ENCODE results near the gene ZNF629.

ZNF629 gene

DNA sequence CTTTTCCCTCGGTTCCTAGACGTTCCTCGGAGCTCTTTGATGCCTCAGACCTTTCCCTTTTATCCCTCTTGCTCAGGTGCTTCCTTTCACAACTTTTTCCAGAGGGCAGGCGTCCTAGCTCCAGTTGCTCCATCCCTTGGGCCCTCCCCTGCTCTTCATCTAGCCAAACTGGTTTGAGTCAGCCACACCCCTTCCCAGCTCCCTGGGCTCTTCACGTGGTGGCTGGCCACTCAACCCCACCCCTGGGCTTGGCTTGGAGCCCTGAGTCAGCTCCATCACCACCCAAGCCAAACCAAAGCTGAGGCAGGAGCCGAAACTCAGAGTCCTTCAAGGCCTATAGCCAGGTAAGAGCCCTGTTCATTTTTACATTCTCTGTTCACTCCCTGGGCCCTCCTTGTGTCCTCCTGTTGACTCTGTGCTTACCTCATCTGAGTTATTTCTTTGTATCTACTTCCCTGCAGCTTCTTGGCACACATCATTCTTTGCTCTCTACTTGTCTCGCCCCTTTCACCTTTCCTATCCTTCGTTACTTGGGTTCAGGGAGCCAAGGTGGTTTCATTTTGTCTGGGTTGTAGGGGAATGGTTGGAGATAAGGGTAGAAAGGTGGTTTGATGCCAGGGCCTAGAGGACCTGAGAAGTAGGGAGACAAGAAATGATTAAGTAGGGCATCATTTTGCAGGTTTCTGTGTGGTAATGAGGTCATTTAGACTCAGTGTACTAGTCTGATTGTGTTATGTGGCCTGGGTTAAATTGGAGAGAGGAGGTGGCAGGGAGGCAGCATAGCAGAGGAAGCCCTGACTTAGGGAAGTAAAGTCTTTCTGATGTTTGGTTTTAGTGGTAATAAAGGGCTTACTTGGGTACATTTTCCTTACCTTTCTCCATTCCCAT, 46.4 kb downstream of the ZNF629 start:
- Mint-ChIP-seq H3K4me3 (peak overlapping the region in 1 of 2 donors; percentile 43), H3K36me3 (peaks cover 42 to 67% of the 10 kb centered on the region in 2 donors)
- ATAC-seq (replicated peaks): no peak

DNA sequence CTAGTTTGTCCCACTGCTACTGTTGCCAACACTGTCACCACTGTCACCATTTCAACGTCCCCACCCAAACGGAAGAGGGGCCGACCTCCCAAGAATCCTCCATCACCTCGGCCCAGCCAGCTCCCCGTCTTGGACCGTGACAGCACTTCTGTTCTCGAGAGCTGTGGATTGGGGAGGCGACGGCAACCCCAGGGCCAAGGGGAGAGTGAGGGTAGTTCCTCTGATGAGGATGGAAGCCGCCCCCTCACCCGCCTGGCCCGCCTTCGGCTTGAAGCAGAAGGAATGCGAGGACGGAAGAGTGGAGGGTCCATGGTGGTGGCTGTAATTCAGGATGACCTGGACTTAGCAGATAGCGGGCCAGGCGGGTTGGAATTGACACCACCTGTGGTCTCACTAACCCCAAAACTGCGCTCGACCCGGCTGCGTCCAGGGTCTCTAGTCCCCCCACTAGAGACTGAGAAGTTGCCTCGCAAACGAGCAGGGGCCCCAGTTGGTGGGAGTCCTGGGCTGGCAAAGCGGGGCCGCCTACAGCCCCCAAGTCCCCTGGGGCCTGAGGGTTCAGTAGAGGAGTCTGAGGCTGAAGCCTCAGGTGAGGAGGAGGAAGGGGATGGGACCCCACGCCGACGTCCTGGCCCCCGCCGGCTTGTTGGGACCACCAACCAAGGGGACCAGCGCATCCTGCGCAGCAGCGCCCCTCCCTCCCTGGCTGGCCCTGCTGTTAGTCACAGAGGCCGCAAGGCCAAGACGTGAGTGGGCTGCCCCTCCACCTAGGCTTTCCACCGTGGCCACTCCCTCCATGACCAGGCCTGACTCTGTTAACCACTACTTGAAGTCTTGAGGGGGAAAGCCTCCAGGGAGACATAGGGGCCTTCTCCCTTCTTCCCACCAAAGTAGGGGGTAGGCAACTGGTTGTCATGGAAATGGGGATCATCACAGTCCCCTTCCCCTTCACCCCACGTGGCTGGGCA, 47.7 kb downstream of the ZNF629 start:
- DNase-seq: no peak
- Mint-ChIP-seq H3K4me3 (no peak overlapping the region), H3K4me1 (peaks cover 16 to 37% of the 10 kb centered on the region in 2 donors), H3K36me3 (peaks cover 38 to 65% of the 10 kb centered on the region in 2 donors), H3K9me3 (no peaks in the 10 kb centered on the region), H3K27me3 (no peaks in the 10 kb centered on the region), H3K27ac (no peak overlapping the region)
- no peak for ATAC-seq (replicated peaks)

More for the DNA sequence above, 46.4 kb downstream of the ZNF629 start:
- H3K4me1 Mint-ChIP-seq: peaks cover 16 to 37% of the 10 kb centered on the region in 2 donors
- no peaks in the 10 kb centered on the region for H3K27me3 Mint-ChIP-seq
- H3K9me3 Mint-ChIP-seq: no peaks in the 10 kb centered on the region
- no peak for DNase-seq
- H3K27ac Mint-ChIP-seq: no peak overlapping the region

DNA sequence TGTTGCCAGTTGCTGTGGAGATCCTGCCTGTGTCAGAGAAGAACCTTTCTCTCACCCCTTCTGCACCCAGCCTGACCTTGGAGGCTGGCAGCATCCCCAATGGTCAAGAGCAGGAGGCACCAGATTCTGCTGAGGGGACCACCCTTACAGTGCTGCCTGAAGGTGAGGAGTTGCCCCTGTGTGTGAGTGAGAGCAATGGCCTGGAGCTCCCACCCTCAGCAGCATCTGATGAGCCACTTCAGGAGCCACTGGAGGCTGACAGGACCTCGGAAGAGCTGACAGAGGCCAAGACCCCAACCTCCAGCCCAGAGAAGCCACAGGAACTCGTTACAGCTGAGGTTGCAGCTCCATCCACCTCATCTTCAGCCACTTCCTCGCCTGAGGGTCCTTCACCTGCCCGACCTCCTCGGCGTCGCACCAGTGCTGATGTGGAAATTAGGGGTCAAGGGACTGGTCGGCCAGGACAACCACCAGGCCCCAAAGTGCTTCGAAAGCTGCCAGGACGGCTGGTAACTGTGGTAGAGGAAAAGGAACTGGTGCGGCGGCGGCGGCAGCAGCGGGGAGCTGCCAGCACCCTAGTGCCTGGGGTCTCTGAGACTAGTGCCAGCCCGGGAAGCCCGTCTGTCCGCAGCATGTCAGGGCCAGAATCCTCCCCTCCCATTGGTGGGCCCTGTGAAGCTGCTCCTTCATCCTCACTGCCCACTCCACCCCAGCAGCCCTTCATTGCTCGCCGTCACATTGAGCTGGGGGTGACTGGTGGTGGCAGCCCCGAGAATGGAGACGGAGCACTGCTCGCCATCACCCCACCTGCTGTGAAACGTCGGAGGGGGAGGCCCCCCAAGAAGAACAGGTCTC, 49.0 kb downstream of the ZNF629 start:
- Mint-ChIP-seq H3K36me3 (peaks cover 38 to 70% of the 10 kb centered on the region in 2 donors), H3K27ac (peak overlapping the region; percentile 48)
- no peak for ATAC-seq (replicated peaks)

DNA sequence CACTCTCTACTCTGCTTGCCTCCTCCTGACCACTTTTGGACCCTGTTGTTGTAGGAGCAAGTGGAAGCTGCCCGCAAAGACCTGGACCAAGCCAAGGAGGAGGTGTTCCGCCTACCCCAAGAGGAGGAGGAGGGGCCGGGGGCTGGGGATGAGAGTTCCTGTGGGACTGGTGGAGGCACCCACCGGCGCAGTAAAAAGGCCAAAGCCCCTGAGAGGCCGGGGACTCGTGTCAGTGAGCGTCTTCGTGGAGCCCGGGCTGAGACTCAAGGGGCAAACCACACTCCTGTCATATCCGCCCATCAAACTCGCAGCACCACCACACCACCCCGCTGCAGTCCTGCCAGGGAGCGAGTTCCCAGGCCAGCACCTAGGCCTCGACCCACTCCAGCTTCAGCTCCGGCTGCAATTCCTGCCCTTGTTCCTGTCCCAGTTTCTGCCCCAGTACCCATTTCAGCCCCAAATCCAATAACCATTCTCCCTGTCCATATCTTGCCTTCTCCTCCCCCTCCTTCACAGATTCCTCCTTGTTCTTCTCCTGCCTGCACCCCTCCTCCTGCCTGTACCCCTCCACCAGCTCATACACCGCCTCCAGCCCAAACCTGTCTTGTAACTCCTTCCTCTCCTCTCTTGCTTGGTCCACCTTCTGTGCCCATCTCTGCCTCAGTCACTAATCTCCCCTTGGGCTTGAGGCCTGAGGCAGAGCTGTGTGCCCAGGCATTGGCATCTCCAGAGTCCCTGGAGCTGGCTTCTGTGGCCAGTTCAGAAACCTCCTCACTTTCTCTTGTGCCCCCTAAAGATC, 49.8 kb downstream of the ZNF629 start:
- H3K4me1 Mint-ChIP-seq: peaks cover 19 to 37% of the 10 kb centered on the region in 2 donors
- peak overlapping the region; percentile 48 for H3K27ac Mint-ChIP-seq
- no peaks in the 10 kb centered on the region for H3K9me3 Mint-ChIP-seq
- ATAC-seq (replicated peaks) (no peak), DNase-seq (no peak)
- H3K27me3 Mint-ChIP-seq: no peaks in the 10 kb centered on the region
- peaks cover 38 to 71% of the 10 kb centered on the region in 2 donors for H3K36me3 Mint-ChIP-seq
- H3K4me3 Mint-ChIP-seq: no peak overlapping the region

More for the DNA sequence above, 49.0 kb downstream of the ZNF629 start:
- DNase-seq: no peak
- H3K4me1 Mint-ChIP-seq: peaks cover 19 to 37% of the 10 kb centered on the region in 2 donors
- H3K4me3 Mint-ChIP-seq: no peak overlapping the region
- no peaks in the 10 kb centered on the region for H3K27me3 Mint-ChIP-seq
- no peaks in the 10 kb centered on the region for H3K9me3 Mint-ChIP-seq

DNA sequence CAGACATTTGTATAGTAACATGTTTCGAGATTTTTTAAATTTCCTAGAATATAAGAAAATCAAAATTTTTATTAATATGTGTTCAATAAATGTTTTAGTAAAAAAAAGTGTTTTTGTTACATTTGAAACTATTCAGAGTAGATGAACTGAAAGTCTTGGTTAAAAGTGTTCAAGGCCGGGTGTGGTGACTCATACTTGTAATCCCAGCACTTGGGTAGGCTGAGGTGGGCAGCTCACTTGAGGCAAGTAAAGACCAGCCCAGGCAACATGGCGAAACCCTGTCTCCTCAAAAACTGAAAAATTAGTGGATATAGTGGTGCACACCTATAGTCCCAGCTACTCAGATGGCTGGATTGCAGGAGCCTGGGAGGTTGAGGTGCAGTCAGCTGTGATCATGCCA, 55.6 kb downstream of the ZNF629 start:
- no peaks in the 10 kb centered on the region for H3K27me3 Mint-ChIP-seq
- peaks cover 3 to 16% of the 10 kb centered on the region in 2 donors for H3K4me1 Mint-ChIP-seq
- no peak overlapping the region for H3K27ac Mint-ChIP-seq
- H3K4me3 Mint-ChIP-seq: no peak overlapping the region
- peaks cover 38 to 47% of the 10 kb centered on the region in 2 donors for H3K36me3 Mint-ChIP-seq
- peak in 1 of 2 donors; percentile 18 for ATAC-seq (replicated peaks)
- no peak for DNase-seq
- H3K9me3 Mint-ChIP-seq: no peaks in the 10 kb centered on the region

DNA sequence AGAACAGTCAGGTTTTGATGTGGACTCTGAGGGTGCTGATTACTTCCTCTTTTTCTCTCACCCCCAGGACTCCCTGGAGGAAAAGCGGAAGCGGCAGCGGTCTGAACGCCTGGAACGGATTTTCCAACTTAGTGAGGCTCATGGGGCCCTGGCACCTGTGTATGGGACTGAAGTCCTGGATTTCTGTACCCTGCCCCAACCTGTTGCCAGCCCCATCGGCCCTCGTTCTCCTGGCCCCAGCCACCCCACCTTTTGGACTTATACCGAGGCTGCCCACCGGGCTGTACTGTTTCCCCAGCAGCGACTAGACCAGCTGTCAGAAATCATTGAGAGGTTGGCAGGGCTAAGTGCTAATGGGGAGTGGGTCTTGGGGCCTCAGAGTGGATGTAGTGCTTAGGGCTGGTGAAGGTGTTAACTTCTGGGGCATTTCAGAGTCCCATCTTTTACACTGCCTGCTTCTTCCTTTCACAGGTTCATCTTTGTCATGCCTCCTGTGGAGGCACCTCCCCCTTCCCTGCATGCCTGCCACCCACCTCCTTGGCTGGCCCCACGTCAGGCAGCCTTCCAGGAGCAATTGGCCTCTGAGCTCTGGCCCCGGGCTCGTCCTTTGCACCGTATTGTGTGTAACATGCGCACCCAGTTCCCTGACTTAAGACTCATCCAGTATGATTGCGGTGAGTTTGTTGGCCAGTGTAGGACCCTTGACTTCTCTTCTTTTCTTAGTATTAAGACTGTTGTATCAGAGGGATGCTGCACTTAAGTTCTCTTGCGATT, 57.9 kb downstream of the ZNF629 start:
- Mint-ChIP-seq H3K4me1 (peaks cover 13 to 36% of the 10 kb centered on the region in 2 donors), H3K9me3 (no peaks in the 10 kb centered on the region), H3K27ac (peak overlapping the region; percentile 87), H3K4me3 (no peak overlapping the region), H3K27me3 (no peaks in the 10 kb centered on the region), H3K36me3 (peaks cover 44 to 56% of the 10 kb centered on the region in 2 donors)
- DNase-seq (no peak), ATAC-seq (replicated peaks) (no peak)
